Muscle of leg (tissue), 11 donors: ENCODE results near the gene STARD9. TPM values are rescaled to one million over a fixed set of nuclear protein-coding genes. Genes with fewer than 3 reads are reported as not detected.
A peak's percentile ranks its signal among the peaks of the same experiment; 100 is the strongest.
"Not testable (repeated sequence)": the region's sequence is repeated elsewhere in the genome, so short reads cannot be mapped to it uniquely, and the experiment has no call there.

Source experiments
- DNase-seq: peaks from one replicate; pipeline ENCODE4 v3.0.0; 2013
- H3K27ac ChIP-seq: one replicate; pipeline ENCODE4 v1.5.1; 2013; ENCODE audit warnings: mild to moderate bottlenecking, low read length, control low read depth
- H3K27me3 ChIP-seq: one replicate; pipeline ENCODE4 v1.6.1; 2013; ENCODE audit warnings: low read length; ENCODE audit not compliant: control insufficient read depth, insufficient read depth
- H3K36me3 ChIP-seq: one replicate; pipeline ENCODE4 v1.6.1; 2013; ENCODE audit warnings: low read length; ENCODE audit not compliant: control insufficient read depth, insufficient read depth
- H3K4me1 ChIP-seq: one replicate; pipeline ENCODE4 v1.6.1; 2013; ENCODE audit warnings: low read length; ENCODE audit not compliant: control insufficient read depth, insufficient read depth
- H3K4me3 ChIP-seq: one replicate; pipeline ENCODE4 v1.5.1; 2013; ENCODE audit warnings: low read length, control low read depth
- H3K9me3 ChIP-seq: replicated peaks from 2 replicates; pipeline ENCODE4 v1.6.1; 2013; ENCODE audit warnings: low read depth, low read length; ENCODE audit not compliant: control insufficient read depth
- WGBS: methylation state at CpG from one replicate; pipeline ENCODE4 v1.1.5; 2013; ENCODE audit warnings: missing lambda C conversion rate; ENCODE audit not compliant: insufficient coverage; 5-methylcytosine and 5-hydroxymethylcytosine counted together
- polyA plus RNA-seq, 8 donors: library from polyadenylated mRNA; unstranded; fragments of 120-200 nt; gene quantifications; one replicate each; pipeline versions ENCODE4 v1.2.1 to v1.2.3, GENCODE V29; 2013; ENCODE audit warnings: inconsistent platforms in 1 of 8, low replicate concordance in 1 of 8; ENCODE audit not compliant: insufficient read length in 8 of 8, insufficient read depth in 1 of 8
- total RNA-seq: library from RNA; stranded (reverse); fragments of 120-200 nt; gene quantifications from one replicate; pipeline ENCODE4 v1.2.4, GENCODE V29; 2013

Gene STARD9
- total and polyA plus RNA-seq, 9 donors, result 13.5 to 20.9 (median 16.8) TPM

DNA sequence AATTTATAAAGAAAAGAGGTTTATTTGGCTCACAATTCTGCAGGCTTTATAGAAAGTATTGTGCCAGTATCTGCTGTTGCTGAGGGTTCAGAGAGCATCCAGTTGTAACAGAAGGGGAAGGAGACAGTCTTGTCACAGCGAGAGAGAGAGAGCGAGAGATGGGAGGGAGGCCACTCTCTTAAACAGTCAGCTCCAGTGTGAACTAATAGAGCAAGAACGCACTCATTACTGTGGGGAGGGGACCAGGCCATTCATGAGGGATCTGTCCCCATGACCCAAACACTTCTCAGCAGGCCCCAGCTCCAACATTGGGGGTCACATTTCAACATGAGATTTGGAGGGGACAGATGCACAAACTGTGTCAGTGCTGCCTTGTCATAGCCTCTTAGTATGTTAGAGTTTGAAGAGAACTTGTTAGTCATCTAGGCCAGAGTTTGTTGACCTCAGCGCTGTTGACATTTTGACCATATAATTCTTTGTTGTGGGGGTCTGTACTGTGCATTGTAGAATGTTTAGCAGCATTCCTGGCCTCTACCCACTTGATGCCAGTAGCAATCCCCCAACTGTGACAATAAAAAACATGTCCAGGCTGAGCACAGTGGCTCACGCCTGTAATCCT is 15.3 kb downstream of the STARD9 start:
- H3K36me3 ChIP-seq, result peaks cover 12% of the 10 kb centered on the region
- peaks cover 23% of the 10 kb centered on the region for H3K4me1 ChIP-seq
- no peak for DNase-seq
- H3K27ac ChIP-seq, result no peak overlapping the region
- 89% methylated on average over 1 of the region's 5 CpGs for WGBS
- no peak overlapping the region for H3K4me3 ChIP-seq
- H3K9me3 ChIP-seq, result no peaks in the 10 kb centered on the region
- H3K27me3 ChIP-seq, result no peaks in the 10 kb centered on the region

DNA sequence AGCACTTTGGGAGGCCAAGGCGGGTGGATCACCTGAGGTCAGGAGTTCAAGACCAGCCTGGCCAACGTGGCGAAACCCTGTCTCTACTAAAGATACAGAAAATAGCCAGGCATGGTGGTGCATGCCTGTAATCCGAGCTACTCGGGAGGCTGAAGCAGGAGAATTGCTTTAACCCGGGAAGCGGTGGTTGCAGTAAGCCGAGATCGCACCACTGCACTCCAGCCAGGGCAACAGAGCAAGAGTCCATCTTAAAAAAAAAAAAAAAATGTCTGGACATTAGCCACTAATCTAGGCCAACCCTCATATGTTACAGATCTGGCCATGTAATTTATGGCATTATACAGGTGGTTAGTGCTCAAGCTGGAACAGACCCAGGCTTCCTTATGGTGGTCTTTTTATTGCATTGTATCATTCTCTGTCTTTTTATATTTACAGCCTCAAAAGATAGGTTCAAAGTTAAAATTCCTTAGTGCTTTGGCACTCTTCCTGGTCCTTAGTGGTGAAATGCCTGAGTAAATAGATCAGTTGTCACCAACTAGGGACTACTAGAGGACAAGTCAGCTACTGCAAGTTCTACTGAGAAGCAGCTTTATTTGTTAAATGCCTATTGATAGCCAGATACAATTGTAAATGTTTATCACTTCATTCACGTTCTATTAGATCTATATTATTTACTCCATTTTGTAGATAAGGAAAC is 16.0 kb downstream of the STARD9 start:
- H3K4me1 ChIP-seq, result peaks cover 28% of the 10 kb centered on the region
- no peak overlapping the region for H3K27ac ChIP-seq
- DNase-seq, result peak; percentile 35

DNA sequence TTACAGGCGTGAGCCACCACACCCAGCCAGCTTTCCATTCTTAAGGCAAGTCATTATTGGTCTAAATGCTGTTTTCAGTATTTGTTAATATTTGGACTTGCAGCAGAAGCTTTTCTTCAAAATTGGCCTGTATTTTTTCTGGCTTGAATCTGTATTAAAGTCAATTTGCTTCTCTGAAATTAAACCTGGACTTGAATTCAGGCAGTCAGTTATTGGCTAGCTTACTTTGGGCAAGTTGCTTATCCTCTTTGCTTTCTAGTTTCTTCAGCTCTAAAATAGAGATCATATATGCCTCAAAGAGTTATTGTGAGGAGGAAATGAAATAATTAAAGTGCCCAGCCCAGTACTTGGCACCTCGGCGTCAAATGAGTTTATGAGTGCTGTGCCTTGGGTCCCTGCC is 17.3 kb downstream of the STARD9 start:
- H3K4me1 ChIP-seq, result peaks cover 31% of the 10 kb centered on the region
- no peaks in the 10 kb centered on the region for H3K9me3 ChIP-seq
- peak overlapping the region; percentile 94 for H3K27ac ChIP-seq
- H3K36me3 ChIP-seq, result peaks cover 4% of the 10 kb centered on the region
- no peaks in the 10 kb centered on the region for H3K27me3 ChIP-seq
- H3K4me3 ChIP-seq, result no peak overlapping the region
- peak; percentile 76 for DNase-seq
- no CpG with 5 or more reads among the region's 3 CpGs for WGBS

More for the DNA sequence above, 16.0 kb downstream of the STARD9 start:
- Histone ChIP-seq H3K27me3 (no peaks in the 10 kb centered on the region), H3K36me3 (peaks cover 6% of the 10 kb centered on the region), H3K4me3 (no peak overlapping the region), H3K9me3 (no peaks in the 10 kb centered on the region)
- 73% methylated on average over 2 of the region's 10 CpGs for WGBS

DNA sequence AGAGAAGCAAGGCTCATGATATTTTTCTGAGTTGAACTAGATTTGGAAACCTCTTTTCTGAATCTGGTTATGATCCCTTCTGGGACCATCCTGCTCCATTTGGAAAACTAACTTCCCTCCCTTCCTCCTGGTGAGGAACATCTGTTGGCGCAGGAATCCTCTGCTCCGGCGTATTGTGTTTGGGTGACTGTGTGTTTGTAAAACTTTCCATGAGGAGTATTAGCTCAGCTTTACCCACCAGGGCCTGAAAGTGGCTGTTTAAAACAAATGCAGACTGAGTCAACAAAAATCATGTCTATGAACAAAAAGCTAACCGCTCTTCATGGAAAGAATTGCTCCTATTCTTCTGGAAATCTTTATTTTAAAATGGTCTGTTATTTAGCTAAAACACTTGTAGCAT is 17.7 kb downstream of the STARD9 start:
- Histone ChIP-seq H3K4me3 (no peak overlapping the region), H3K9me3 (no peaks in the 10 kb centered on the region), H3K27ac (peak overlapping the region; percentile 94), H3K4me1 (peaks cover 31% of the 10 kb centered on the region), H3K27me3 (no peaks in the 10 kb centered on the region), H3K36me3 (peaks cover 4% of the 10 kb centered on the region)
- DNase-seq, result peak; percentile 97
- WGBS, result no CpG with 5 or more reads among the region's 4 CpGs

DNA sequence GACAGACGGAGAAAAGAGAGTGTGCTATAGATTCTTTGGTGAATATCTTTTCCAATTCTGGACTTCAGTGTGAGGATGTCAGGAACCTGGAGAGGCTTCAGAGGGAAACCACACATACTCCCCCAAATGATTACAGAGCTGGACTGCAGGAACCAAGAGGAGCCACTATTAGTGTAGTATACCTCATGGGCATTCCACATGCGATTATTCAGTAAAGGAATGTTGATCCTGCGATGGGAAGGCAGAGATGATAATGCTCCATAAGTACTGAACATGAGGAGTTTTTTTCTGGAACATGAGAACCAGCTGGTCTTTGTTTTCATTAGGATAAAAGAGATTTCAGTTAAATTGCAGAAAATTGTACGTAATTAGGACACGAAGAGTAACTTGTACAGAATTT is 18.7 kb downstream of the STARD9 start:
- H3K27me3 ChIP-seq, result no peaks in the 10 kb centered on the region
- H3K4me3 ChIP-seq, result no peak overlapping the region
- no peaks in the 10 kb centered on the region for H3K36me3 ChIP-seq
- WGBS, result 33% methylated on average over 2 of the region's 5 CpGs
- H3K4me1 ChIP-seq, result peaks cover 31% of the 10 kb centered on the region
- peak; percentile 23 for DNase-seq
- H3K9me3 ChIP-seq, result no peaks in the 10 kb centered on the region
- H3K27ac ChIP-seq, result peak overlapping the region; percentile 94

DNA sequence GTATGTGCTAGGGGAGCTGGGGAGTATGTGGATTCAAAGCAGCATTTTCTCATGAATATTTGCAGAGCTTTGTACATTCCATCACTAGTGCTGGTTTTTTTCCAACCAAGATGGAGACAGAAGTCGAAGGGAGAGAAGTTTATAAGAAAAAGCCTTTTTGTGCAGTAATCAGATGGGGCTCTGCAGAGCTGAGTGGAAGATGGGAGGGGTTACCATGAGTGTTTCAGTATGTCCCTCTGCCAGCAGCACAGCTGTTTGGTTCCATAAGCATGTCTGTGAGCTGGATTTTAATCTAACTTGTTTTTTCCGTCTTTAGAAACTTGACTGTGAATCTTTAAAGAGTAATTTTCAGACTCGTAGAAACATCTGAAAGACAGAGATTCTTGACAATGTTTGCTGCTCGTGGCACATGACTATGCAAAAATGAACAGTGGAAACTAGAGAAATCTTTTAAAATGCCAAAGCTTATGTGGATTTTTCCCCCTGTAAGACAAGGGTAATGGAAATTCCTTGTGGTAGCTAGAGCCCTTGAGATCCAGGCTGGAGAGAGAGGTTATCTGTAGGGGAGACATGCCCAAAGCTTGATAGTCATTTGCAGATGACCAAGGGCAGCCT is 20.3 kb downstream of the STARD9 start:
- peaks cover 4% of the 10 kb centered on the region for H3K36me3 ChIP-seq
- H3K9me3 ChIP-seq, result no peaks in the 10 kb centered on the region
- no peak overlapping the region for H3K4me3 ChIP-seq
- WGBS, result 29% methylated on average over 2 of the region's 4 CpGs
- peak; percentile 98 for DNase-seq
- peaks cover 31% of the 10 kb centered on the region for H3K4me1 ChIP-seq
- H3K27ac ChIP-seq, result peak overlapping the region; percentile 94
- H3K27me3 ChIP-seq, result no peaks in the 10 kb centered on the region

DNA sequence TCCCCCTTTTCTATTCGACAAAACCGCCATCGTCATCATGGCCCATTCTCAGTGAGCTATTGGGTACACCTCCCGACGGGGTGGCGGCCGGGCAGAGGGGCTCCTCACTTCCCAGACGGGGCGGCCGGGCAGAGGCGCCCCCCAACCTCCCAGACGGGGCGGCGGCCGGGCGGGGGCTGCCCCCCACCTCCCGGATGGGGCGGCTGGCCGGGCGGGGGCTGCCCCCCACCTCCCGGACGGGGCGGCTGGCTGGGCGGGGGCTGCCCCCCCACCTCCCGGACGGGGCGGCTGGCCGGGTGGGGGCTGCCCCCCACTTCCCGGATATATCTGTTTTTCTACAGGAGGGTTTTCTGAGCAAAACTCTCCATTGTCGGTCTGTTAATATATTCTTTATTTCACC is 25.9 kb downstream of the STARD9 start:
- not testable (repeated sequence) for DNase-seq, H3K27me3 ChIP-seq, H3K9me3 ChIP-seq, H3K27ac ChIP-seq, H3K36me3 ChIP-seq, H3K4me1 ChIP-seq, H3K4me3 ChIP-seq
- WGBS, result 92% methylated on average over 19 of the region's 30 CpGs

DNA sequence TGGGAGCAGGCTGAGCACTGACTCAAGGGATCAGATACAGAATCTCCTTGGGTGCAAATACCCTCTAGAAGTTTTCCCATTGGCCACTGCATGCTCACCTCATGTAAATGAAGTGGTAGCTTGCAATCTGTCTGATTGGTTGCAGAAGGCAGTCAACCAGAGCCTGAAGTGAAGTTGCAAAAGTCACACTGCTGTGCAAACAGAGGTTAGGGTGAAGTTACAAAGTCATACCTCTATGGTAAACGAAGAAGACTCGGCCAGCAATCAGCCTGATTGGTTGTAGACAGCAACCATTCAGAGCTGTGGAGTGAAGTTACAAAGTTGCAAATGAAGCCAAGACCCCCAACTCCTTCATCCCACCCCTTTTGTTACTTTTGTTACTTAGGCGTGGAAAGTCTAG is 27.1 kb downstream of the STARD9 start:
- no peak for DNase-seq
- H3K27me3 ChIP-seq, result no peaks in the 10 kb centered on the region

DNA sequence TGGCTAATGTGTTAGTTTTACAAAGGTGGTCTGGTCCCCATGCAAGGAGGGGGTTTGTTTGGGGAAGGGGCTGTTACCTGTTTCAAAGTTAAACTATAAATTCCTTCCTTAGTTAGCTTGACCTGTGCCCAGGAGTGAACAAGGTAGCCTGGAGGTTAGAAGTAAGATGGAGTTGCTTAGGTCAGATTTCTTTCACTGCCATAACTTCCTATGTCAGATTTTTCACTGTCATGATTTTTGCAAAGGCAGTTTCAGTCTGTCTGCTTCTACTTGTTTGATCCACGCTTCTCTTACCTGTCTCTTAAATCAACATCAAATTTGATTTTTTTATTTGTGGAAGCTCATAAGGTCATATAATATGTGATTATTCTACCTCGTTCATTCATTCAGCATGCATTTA is 28.6 kb downstream of the STARD9 start:
- Histone ChIP-seq H3K27me3 (no peaks in the 10 kb centered on the region), H3K9me3 (no peaks in the 10 kb centered on the region), H3K27ac (no peak overlapping the region), H3K36me3 (peaks cover 6% of the 10 kb centered on the region), H3K4me3 (no peak overlapping the region), H3K4me1 (peaks cover 18% of the 10 kb centered on the region)
- WGBS, result no CpG with 5 or more reads among the region's 2 CpGs
- no peak for DNase-seq

More for the DNA sequence above, 27.1 kb downstream of the STARD9 start:
- Histone ChIP-seq H3K9me3 (no peaks in the 10 kb centered on the region), H3K4me1 (peaks cover 10% of the 10 kb centered on the region), H3K27ac (no peak overlapping the region), H3K36me3 (peaks cover 6% of the 10 kb centered on the region), H3K4me3 (no peak overlapping the region)
- WGBS, result 60% methylated on average over 1 of the region's 3 CpGs

DNA sequence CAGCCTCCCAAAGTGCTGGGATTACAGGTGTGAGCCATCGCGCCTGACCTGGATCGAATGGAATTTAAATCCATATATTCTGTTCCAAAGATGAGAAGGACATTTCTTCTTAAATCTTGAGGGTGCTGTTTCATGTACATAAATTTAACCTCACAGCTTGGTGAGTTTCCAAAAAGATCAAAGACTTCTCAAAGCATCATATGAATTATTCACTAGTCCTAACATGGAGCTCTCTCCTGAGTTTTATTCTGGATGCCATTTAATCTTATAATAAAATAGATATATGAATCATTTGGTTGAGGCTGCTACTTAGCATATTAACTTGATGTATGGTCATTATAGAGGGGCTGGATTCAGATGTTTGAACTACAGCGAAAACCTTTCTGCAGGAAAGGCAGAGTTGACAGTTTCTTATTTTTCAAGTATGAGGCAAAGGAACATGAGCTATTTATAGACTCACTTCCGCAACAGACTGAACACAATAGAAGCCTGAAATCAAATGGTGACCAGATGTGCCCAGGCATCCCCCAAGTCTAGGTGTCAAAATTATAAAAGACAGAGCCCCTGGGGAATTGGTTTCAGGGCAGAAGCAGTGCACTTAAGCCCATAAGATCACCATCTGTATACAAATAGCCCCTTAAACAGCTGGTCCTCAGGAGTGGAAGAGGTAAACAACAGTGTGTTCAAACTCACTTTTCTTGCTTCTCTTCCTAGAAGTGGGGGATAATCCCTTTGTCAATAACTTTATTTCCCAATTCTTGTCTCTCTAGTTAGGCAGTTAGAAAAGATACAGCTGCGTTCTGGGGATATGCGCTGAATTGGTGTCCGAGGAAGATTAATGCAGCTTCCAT is 29.7 kb downstream of the STARD9 start:
- Histone ChIP-seq H3K27ac (peak overlapping the region; percentile 86), H3K27me3 (no peaks in the 10 kb centered on the region), H3K4me3 (no peak overlapping the region), H3K9me3 (no peaks in the 10 kb centered on the region), H3K4me1 (peaks cover 20% of the 10 kb centered on the region), H3K36me3 (peaks cover 4% of the 10 kb centered on the region)
- WGBS, result 17% methylated on average over 1 of the region's 8 CpGs
- peak; percentile 92 for DNase-seq
